ENCODE data around the gene MYL3.

MYL3 gene

GRCh38 chr3:46909535-46910161 lies 46.4 kb upstream of the MYL3 start:
- TF ChIP-seq POLR2AphosphoS5 (IDR thresholded peaks at IDR 0.05; ENCODE audit: low read depth) (no peak; the same call in 1 of the 2 replicates), SPI1 (IDR thresholded peaks at IDR 0.05; ENCODE audit: borderline replicate concordance, low read depth) (no peak), REST (IDR thresholded peaks at IDR 0.05; ENCODE audit: insufficient replicate concordance, low read depth) (no peak), CTCF (IDR thresholded peaks at IDR 0.05; ENCODE audit: insufficient read depth, low read length) (peak; percentile 80), GABPA (IDR thresholded peaks at IDR 0.05; ENCODE audit: low read depth) (no peak)
- Histone ChIP-seq H3K27me3 (ENCODE audit: insufficient read depth, poor library complexity, severe bottlenecking) (no peaks in the 10 kb centered on the region), H3K27ac (replicated peaks) (no peak overlapping the region), H3K4me3 (replicated peaks; ENCODE audit: insufficient read depth, low read length) (no peak overlapping the region)
- DNase-seq (ENCODE audit: low read depth in 1 of 2, low spot score in 1 of 2): peak; percentile 54 to 85

- Histone ChIP-seq H3K27me3 (ENCODE audit: insufficient read depth, poor library complexity, severe bottlenecking) (no peaks in the 10 kb centered on the region), H3K4me3 (replicated peaks; ENCODE audit: insufficient read depth, low read length) (no peak overlapping the region), H3K27ac (replicated peaks) (no peak overlapping the region)
- no peak for TF ChIP-seq REST (IDR thresholded peaks at IDR 0.05; ENCODE audit: insufficient replicate concordance, low read depth)
- TF ChIP-seq POLR2AphosphoS5 (IDR thresholded peaks at IDR 0.05; ENCODE audit: low read depth): no peak
- no peak for TF ChIP-seq CTCF (IDR thresholded peaks at IDR 0.05; ENCODE audit: insufficient read depth, low read length)
- TF ChIP-seq SPI1 (IDR thresholded peaks at IDR 0.05; ENCODE audit: borderline replicate concordance, low read depth): no peak
- no peak for TF ChIP-seq GABPA (IDR thresholded peaks at IDR 0.05; ENCODE audit: low read depth)
- DNase-seq (ENCODE audit: low read depth in 1 of 2, low spot score in 1 of 2): no peak
Measured at GRCh38 chr3:46908986-46909534, 45.8 kb upstream of the MYL3 start.

- Histone ChIP-seq H3K27ac (replicated peaks) (no peak overlapping the region), H3K27me3 (ENCODE audit: insufficient read depth, poor library complexity, severe bottlenecking) (no peaks in the 10 kb centered on the region), H3K4me3 (replicated peaks; ENCODE audit: insufficient read depth, low read length) (no peak overlapping the region)
- TF ChIP-seq SPI1 (IDR thresholded peaks at IDR 0.05; ENCODE audit: borderline replicate concordance, low read depth): no peak
- DNase-seq (ENCODE audit: low read depth in 1 of 2, low spot score in 1 of 2): no peak
Measured at GRCh38 chr3:46908294-46908985, 45.2 kb upstream of the MYL3 start.

- no peak for DNase-seq (ENCODE audit: low read depth in 1 of 2, low spot score in 1 of 2)
- Histone ChIP-seq H3K27me3 (ENCODE audit: insufficient read depth, poor library complexity, severe bottlenecking) (no peaks in the 10 kb centered on the region), H3K4me3 (replicated peaks; ENCODE audit: insufficient read depth, low read length) (no peak overlapping the region), H3K27ac (replicated peaks) (no peak overlapping the region)
- TF ChIP-seq REST (IDR thresholded peaks at IDR 0.05; ENCODE audit: insufficient replicate concordance, low read depth) (no peak), POLR2AphosphoS5 (IDR thresholded peaks at IDR 0.05; ENCODE audit: low read depth) (no peak), CTCF (IDR thresholded peaks at IDR 0.05; ENCODE audit: insufficient read depth, low read length) (no peak), SPI1 (IDR thresholded peaks at IDR 0.05; ENCODE audit: borderline replicate concordance, low read depth) (no peak), GABPA (IDR thresholded peaks at IDR 0.05; ENCODE audit: low read depth) (no peak)
Measured at GRCh38 chr3:46907960-46908293, 44.7 kb upstream of the MYL3 start.
